HUES6 (cell line): Measurements from ENCODE around the gene COPS8.

Experiments used
- H3K27ac ChIP-seq: 2 replicates; pipeline ENCODE4 v1.7.0; 2013; ENCODE audit warnings: low read depth, mild to moderate bottlenecking, low read length, inconsistent platforms
- H3K27me3 ChIP-seq: 2 replicates; pipeline ENCODE4 v1.6.1; 2013; ENCODE audit warnings: low read length; ENCODE audit not compliant: control insufficient read depth, insufficient read depth
- H3K36me3 ChIP-seq: 2 replicates; pipeline ENCODE4 v1.6.1; 2013; ENCODE audit warnings: low read length; ENCODE audit not compliant: control insufficient read depth, insufficient read depth
- H3K4me1 ChIP-seq: 2 replicates; pipeline ENCODE4 v1.6.1; 2013; ENCODE audit warnings: low read length; ENCODE audit not compliant: control insufficient read depth, insufficient read depth
- H3K4me3 ChIP-seq: 2 replicates; pipeline ENCODE4 v1.5.1; 2013; ENCODE audit warnings: low read depth, low read length
- H3K9ac ChIP-seq: one replicate; pipeline ENCODE4 v1.6.1; 2013; ENCODE audit warnings: mild to moderate bottlenecking, low read length
- H3K9me3 ChIP-seq: 2 replicates; pipeline ENCODE4 v1.6.1; 2013; ENCODE audit warnings: low read depth, low read length; ENCODE audit not compliant: control insufficient read depth, insufficient read depth

Gene COPS8

GRCh38 chr2:237085248-237086221 lies at the start of gene COPS8:
Gene COPS8 (plus strand): TSS chr2:237085889. CDS start chr2:237085965, 76 bp downstream.
- Histone ChIP-seq H3K4me1 (no peaks in the 10 kb centered on the region), H3K27me3 (no peaks in the 10 kb centered on the region), H3K9me3 (0 out of 2 replicates have a peak, but pooled peaks cover 2% of the 10 kb centered on the region), H3K4me3 (peak within 1 kb of the TSS; percentile 72), H3K27ac (peak within 1 kb of the TSS; percentile 47; the same call in 1 of the 2 replicates), H3K9ac (peak within 1 kb of the TSS; percentile 89), H3K36me3 (peaks cover 16% of the 10 kb centered on the region; the same call in 1 of the 2 replicates)

GRCh38 chr2:237039301-237040031 lies 46.2 kb upstream of the COPS8 start:
- no peak overlapping the region for H3K4me3 ChIP-seq
- no peaks in the 10 kb centered on the region for H3K36me3 ChIP-seq
- no peak overlapping the region for H3K9ac ChIP-seq
- no peaks in the 10 kb centered on the region for H3K27me3 ChIP-seq
- H3K27ac ChIP-seq: no peak overlapping the region
- peaks cover 4% of the 10 kb centered on the region; the same call in 1 of the 2 replicates for H3K4me1 ChIP-seq
- no peaks in the 10 kb centered on the region for H3K9me3 ChIP-seq

GRCh38 chr2:237041231-237041630 lies 44.5 kb upstream of the COPS8 start:
- H3K9me3 ChIP-seq: no peaks in the 10 kb centered on the region
- no peak overlapping the region for H3K9ac ChIP-seq
- H3K36me3 ChIP-seq: no peaks in the 10 kb centered on the region
- H3K4me1 ChIP-seq: peaks cover 4% of the 10 kb centered on the region; the same call in 1 of the 2 replicates
- no peaks in the 10 kb centered on the region for H3K27me3 ChIP-seq
- H3K4me3 ChIP-seq: no peak overlapping the region
- no peak overlapping the region for H3K27ac ChIP-seq

- no peak overlapping the region for H3K9ac ChIP-seq
- H3K36me3 ChIP-seq: no peaks in the 10 kb centered on the region
- no peaks in the 10 kb centered on the region for H3K9me3 ChIP-seq
- H3K27ac ChIP-seq: no peak overlapping the region
- H3K4me1 ChIP-seq: peaks cover 4% of the 10 kb centered on the region; the same call in 1 of the 2 replicates
- no peaks in the 10 kb centered on the region for H3K27me3 ChIP-seq
- H3K4me3 ChIP-seq: no peak overlapping the region
Measured at GRCh38 chr2:237042101-237042500, 43.6 kb upstream of the COPS8 start.

GRCh38 chr2:237043866-237044265 lies 41.8 kb upstream of the COPS8 start:
- H3K36me3 ChIP-seq: no peaks in the 10 kb centered on the region
- no peak overlapping the region for H3K9ac ChIP-seq
- no peak overlapping the region for H3K4me3 ChIP-seq
- no peaks in the 10 kb centered on the region for H3K27me3 ChIP-seq
- no peak overlapping the region for H3K27ac ChIP-seq
- peaks cover 4% of the 10 kb centered on the region; the same call in 1 of the 2 replicates for H3K4me1 ChIP-seq
- H3K9me3 ChIP-seq: peaks cover 14% of the 10 kb centered on the region; the same call in 1 of the 2 replicates

GRCh38 chr2:237044281-237044680 lies 41.4 kb upstream of the COPS8 start:
- Histone ChIP-seq H3K27me3 (no peaks in the 10 kb centered on the region), H3K27ac (no peak overlapping the region), H3K4me1 (peaks cover 4% of the 10 kb centered on the region; the same call in 1 of the 2 replicates), H3K4me3 (no peak overlapping the region), H3K9me3 (peaks cover 15% of the 10 kb centered on the region; the same call in 1 of the 2 replicates), H3K9ac (no peak overlapping the region), H3K36me3 (no peaks in the 10 kb centered on the region)

- no peaks in the 10 kb centered on the region for H3K27me3 ChIP-seq
- peaks cover 22% of the 10 kb centered on the region; the same call in 1 of the 2 replicates for H3K9me3 ChIP-seq
- H3K36me3 ChIP-seq: no peaks in the 10 kb centered on the region
- no peak overlapping the region for H3K9ac ChIP-seq
- H3K4me3 ChIP-seq: no peak overlapping the region
- peaks cover 4% of the 10 kb centered on the region; the same call in 1 of the 2 replicates for H3K4me1 ChIP-seq
- H3K27ac ChIP-seq: no peak overlapping the region
Measured at GRCh38 chr2:237045449-237045848, 40.2 kb upstream of the COPS8 start.

GRCh38 chr2:237048595-237048994 lies 37.1 kb upstream of the COPS8 start:
- H3K27ac ChIP-seq: no peak overlapping the region
- H3K9me3 ChIP-seq: peaks cover 22% of the 10 kb centered on the region; the same call in 1 of the 2 replicates
- no peaks in the 10 kb centered on the region for H3K4me1 ChIP-seq
- no peaks in the 10 kb centered on the region for H3K27me3 ChIP-seq
- no peaks in the 10 kb centered on the region for H3K36me3 ChIP-seq
- H3K4me3 ChIP-seq: no peak overlapping the region
- no peak overlapping the region for H3K9ac ChIP-seq

- Histone ChIP-seq H3K27ac (no peak overlapping the region), H3K4me1 (no peaks in the 10 kb centered on the region), H3K9me3 (peaks cover 22% of the 10 kb centered on the region; the same call in 1 of the 2 replicates), H3K9ac (no peak overlapping the region), H3K27me3 (no peaks in the 10 kb centered on the region), H3K4me3 (no peak overlapping the region), H3K36me3 (no peaks in the 10 kb centered on the region)
Measured at GRCh38 chr2:237051861-237052260, 33.8 kb upstream of the COPS8 start.

GRCh38 chr2:237053066-237053465 lies 32.6 kb upstream of the COPS8 start:
- no peak overlapping the region for H3K9ac ChIP-seq
- no peaks in the 10 kb centered on the region for H3K4me1 ChIP-seq
- H3K4me3 ChIP-seq: no peak overlapping the region
- no peak overlapping the region for H3K27ac ChIP-seq
- no peaks in the 10 kb centered on the region for H3K36me3 ChIP-seq
- no peaks in the 10 kb centered on the region for H3K27me3 ChIP-seq
- peaks cover 14% of the 10 kb centered on the region; the same call in 1 of the 2 replicates for H3K9me3 ChIP-seq
